Thyroid gland (tissue), 4 donors: ENCODE data around the gene CIAO2B.

Experiments used
- CTCF ChIP-seq, 6 experiments: fragments of 200-600 bp in 3 of 6; fragments of 450-650 bp in 3 of 6; sonication (generic) in 3 of 6; IDR thresholded peaks; one replicate each; pipeline ENCODE4 v1.5.1; 2016 to 2019; ENCODE audit warnings: antibody characterized with exemption in 6 of 6, mild to moderate bottlenecking in 2 of 6, inconsistent platforms in 1 of 6, moderate library complexity in 1 of 6
- POLR2A ChIP-seq, 2 donors: fragments of 450-650 bp; IDR thresholded peaks; one replicate each; pipeline ENCODE4 v1.6.1; 2017; ENCODE audit warnings: antibody characterized with exemption in 2 of 2, mild to moderate bottlenecking in 2 of 2, moderate library complexity in 1 of 2

- TF ChIP-seq CTCF (IDR thresholded peaks at IDR 0.05), result no peak
- TF ChIP-seq POLR2A (IDR thresholded peaks at IDR 0.05), result no peak
Measured at GRCh38 chr16:66891797-66892196, 42.4 kb downstream of the CIAO2B start.
